ENCODE measurements around the gene BORCS5. TPM values are rescaled to one million over a fixed set of nuclear protein-coding genes. Genes with fewer than 3 reads are reported as not detected.

BORCS5 gene
- total and polyA plus RNA-seq, 4 donors, result 13.3 to 28.1 (median 14.4) TPM

DNA sequence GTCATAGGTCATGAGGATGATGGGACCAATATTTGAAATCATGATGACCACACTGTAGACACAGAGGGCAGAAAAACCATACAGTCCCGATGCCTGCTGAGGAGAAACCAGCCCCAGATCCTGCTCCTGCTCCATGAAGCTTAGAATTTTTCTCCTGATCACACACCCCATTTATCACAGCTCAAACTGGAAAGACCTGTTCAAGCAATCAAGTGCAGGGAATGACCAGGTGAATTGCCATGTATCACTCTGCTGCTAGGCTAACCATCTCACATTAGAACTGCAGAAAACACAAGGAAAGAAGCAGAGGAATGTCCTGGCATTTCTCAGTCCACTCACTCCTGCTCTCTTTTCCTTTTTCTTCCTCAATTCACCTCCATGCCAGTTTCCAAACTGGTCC, 25.0 kb upstream of the BORCS5 start:
- no peak for DNase-seq (ENCODE audit: low read depth in 4 of 6, low spot score in 6 of 6)
- Histone ChIP-seq H3K4me1 (ENCODE audit: control insufficient read depth, insufficient read depth, low read length) (no peaks in the 10 kb centered on the region), H3K36me3 (ENCODE audit: control insufficient read depth, insufficient read depth, low read length) (no peaks in the 10 kb centered on the region), H3K4me3 (ENCODE audit: low read depth, low read length) (no peak overlapping the region), H3K9me3 (ENCODE audit: control insufficient read depth, insufficient read depth, low read length) (no peaks in the 10 kb centered on the region), H3K27ac (ENCODE audit: low read depth, low read length) (no peak overlapping the region), H3K27me3 (ENCODE audit: control insufficient read depth, insufficient read depth, low read length) (no peaks in the 10 kb centered on the region)
- WGBS (ENCODE audit: insufficient coverage), result 83% methylated on average over 1 of the region's 1 CpG

DNA sequence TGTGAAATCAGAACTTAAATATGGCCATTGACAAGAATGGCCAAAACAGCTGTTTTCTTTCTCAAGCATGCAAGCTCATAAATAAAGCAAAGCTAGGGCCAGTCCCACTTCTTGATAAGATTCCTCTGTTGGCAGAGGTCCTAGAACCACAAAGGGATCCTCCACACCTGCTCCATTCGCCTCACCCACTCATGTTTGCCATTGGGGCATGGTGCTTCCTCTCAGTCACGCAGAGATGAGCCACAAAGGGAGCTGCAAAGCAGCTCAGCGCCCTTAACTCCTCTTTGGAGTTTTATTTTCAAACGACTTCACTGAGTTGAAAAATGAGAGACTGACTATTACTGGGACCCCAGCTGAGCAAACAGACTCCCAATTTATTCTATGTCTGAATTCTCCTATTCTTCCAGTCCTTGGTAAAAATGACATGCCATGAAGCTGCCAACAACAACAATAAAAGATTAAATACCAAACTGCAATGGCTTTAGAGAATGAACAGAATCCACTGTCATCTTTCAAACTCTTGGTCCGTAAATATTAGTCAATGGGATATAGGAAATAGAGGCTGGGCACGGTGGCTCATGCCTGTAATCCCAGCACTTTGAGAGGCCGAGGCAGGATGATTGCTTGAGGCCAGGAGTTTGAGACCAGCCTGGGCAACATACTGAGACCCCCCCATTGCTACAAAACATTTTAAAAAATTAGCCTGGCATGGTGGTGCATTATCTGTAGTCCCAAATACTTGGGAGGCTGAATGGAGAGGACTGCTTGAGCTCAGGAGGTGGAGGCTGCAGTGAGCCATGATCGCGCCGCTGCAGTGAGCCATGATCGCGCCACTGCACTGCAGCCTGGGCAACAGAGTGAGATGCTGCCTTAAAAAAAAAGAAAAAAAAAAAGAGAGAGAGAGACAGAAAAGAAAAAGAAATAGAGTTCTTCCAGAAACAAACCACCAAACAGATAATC, 23.2 kb upstream of the BORCS5 start:
- WGBS (ENCODE audit: insufficient coverage), result 67% methylated on average over 5 of the region's 12 CpGs
- Histone ChIP-seq H3K36me3 (ENCODE audit: control insufficient read depth, insufficient read depth, low read length) (peaks cover 3% of the 10 kb centered on the region), H3K27ac (ENCODE audit: low read depth, low read length) (no peak overlapping the region), H3K9me3 (ENCODE audit: control insufficient read depth, insufficient read depth, low read length) (no peaks in the 10 kb centered on the region), H3K4me1 (ENCODE audit: control insufficient read depth, insufficient read depth, low read length) (no peaks in the 10 kb centered on the region), H3K27me3 (ENCODE audit: control insufficient read depth, insufficient read depth, low read length) (no peaks in the 10 kb centered on the region), H3K4me3 (ENCODE audit: low read depth, low read length) (no peak overlapping the region)
- peak in 2 of 6 donors; percentile 21 to 38 for DNase-seq (ENCODE audit: low read depth in 4 of 6, low spot score in 6 of 6)

DNA sequence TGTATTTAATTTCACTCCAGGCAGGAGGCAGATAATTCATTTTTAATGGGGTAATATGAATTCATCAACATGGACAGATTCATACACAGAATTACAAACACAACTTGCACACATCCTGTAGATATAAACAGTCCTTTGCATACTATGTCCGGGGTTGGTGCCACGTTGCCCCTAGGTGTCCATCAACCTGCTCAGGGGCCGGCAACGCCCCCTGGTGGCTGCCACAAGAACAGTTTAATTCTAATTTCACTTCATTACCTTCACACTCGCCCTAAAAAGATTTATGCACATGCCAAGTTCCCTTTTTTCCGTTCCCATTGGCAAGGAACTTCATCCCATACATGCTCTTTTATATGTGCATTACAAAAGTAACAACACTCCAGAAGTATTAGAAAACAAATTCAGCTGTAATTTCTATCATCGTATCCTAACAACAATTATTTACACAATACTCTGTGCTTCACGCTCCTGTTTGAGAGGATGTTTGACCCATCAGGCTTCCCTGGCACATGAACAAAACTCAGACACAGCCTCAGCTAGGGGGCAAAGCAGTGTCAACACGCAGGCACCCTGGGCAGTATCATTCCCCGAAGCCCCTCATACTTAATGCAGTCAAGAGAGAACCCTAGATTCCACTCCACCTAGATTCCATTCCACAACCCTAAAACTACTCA, 22.4 kb upstream of the BORCS5 start:
- Histone ChIP-seq H3K27me3 (ENCODE audit: control insufficient read depth, insufficient read depth, low read length) (no peaks in the 10 kb centered on the region), H3K4me3 (ENCODE audit: low read depth, low read length) (no peak overlapping the region), H3K9me3 (ENCODE audit: control insufficient read depth, insufficient read depth, low read length) (no peaks in the 10 kb centered on the region), H3K4me1 (ENCODE audit: control insufficient read depth, insufficient read depth, low read length) (no peaks in the 10 kb centered on the region), H3K27ac (ENCODE audit: low read depth, low read length) (no peak overlapping the region), H3K36me3 (ENCODE audit: control insufficient read depth, insufficient read depth, low read length) (peaks cover 4% of the 10 kb centered on the region)
- 37% methylated on average over 9 of the region's 10 CpGs for WGBS (ENCODE audit: insufficient coverage)
- DNase-seq (ENCODE audit: low read depth in 4 of 6, low spot score in 6 of 6), result peak in 1 of 6 donors; percentile 24

DNA sequence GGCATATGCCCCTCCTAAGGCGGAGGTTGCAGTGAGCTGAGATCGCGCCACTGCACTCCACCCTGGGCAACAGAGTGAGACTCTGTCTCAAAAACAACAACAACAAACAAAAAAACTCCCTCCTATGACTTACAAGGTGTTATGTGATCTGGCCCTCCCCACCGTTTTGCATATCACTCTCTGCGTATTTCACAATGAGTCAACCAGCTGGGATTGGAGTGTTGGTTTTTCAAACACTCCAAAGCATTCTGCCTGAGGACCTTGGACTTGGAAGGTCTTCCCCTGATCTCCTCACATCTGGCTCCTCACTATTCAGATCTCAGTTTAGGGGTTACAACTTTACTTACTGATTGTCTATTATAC, 20.8 kb upstream of the BORCS5 start:
- no peak for DNase-seq (ENCODE audit: low read depth in 4 of 6, low spot score in 6 of 6)
- H3K9me3 ChIP-seq (ENCODE audit: control insufficient read depth, insufficient read depth, low read length), result no peaks in the 10 kb centered on the region
- no peak overlapping the region for H3K27ac ChIP-seq (ENCODE audit: low read depth, low read length)
- no peaks in the 10 kb centered on the region for H3K27me3 ChIP-seq (ENCODE audit: control insufficient read depth, insufficient read depth, low read length)
- H3K4me3 ChIP-seq (ENCODE audit: low read depth, low read length), result no peak overlapping the region
- no peaks in the 10 kb centered on the region for H3K4me1 ChIP-seq (ENCODE audit: control insufficient read depth, insufficient read depth, low read length)
- WGBS (ENCODE audit: insufficient coverage), result 100% methylated on average over 4 of the region's 5 CpGs
- peaks cover 4% of the 10 kb centered on the region for H3K36me3 ChIP-seq (ENCODE audit: control insufficient read depth, insufficient read depth, low read length)

DNA sequence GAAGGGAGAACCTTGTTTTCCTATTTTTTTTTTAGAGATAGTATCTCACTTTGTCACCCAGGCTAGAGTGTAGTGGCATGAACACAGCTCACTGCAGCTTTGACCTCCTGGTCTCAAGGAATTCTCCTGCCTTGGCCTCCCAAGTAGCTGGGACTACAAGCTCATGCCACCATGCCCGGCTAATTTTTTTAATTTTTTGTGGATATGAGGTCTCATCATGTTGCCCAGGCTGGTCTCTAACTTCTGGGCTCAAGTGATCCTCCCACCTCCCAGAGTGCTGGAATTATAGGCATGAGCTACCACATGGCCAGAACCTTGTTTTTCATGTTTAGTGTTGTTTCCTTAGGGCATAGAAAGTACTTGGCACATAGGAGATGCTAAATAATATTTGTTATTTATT, 20.4 kb upstream of the BORCS5 start:
- no CpG with 5 or more reads among the region's 1 CpG for WGBS (ENCODE audit: insufficient coverage)
- no peaks in the 10 kb centered on the region for H3K27me3 ChIP-seq (ENCODE audit: control insufficient read depth, insufficient read depth, low read length)
- H3K9me3 ChIP-seq (ENCODE audit: control insufficient read depth, insufficient read depth, low read length), result no peaks in the 10 kb centered on the region
- H3K4me3 ChIP-seq (ENCODE audit: low read depth, low read length), result no peak overlapping the region
- H3K36me3 ChIP-seq (ENCODE audit: control insufficient read depth, insufficient read depth, low read length), result peaks cover 4% of the 10 kb centered on the region
- H3K27ac ChIP-seq (ENCODE audit: low read depth, low read length), result no peak overlapping the region
- DNase-seq (ENCODE audit: low read depth in 4 of 6, low spot score in 6 of 6), result no peak
- no peaks in the 10 kb centered on the region for H3K4me1 ChIP-seq (ENCODE audit: control insufficient read depth, insufficient read depth, low read length)

DNA sequence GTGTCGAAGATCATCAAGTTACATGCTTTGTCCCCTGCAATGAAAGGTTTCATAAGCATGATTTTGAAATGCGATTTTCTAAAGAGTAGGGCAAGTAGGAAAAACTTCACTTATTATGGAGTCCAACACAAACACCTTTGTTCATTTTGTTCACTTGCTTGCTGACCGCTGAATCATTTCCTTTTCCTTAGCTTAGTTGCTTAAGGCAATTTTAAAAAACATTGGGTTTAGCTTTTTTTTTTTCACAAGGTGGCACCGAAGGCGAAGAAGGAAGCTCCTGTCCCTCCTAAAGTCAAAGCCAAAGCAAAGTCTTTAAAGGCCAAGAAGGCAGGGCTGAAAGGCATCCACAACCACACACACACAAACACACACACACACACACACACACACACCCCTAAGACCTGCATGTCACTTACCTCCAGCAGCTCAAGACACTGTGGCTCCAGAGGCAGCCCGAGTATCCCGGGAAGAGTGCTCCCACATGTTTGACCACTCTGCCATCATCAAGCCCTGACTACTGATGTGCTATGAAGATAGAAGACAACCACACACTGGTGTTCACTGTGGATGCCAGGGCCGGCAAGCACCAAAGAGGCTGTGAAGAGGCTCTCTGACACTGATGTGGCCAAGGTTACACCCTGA, 18.2 kb upstream of the BORCS5 start:
- no peaks in the 10 kb centered on the region for H3K27me3 ChIP-seq (ENCODE audit: control insufficient read depth, insufficient read depth, low read length)
- no peak overlapping the region for H3K27ac ChIP-seq (ENCODE audit: low read depth, low read length)
- 84% methylated on average over 5 of the region's 8 CpGs for WGBS (ENCODE audit: insufficient coverage)
- no peak overlapping the region for H3K4me3 ChIP-seq (ENCODE audit: low read depth, low read length)
- no peaks in the 10 kb centered on the region for H3K4me1 ChIP-seq (ENCODE audit: control insufficient read depth, insufficient read depth, low read length)
- no peak for DNase-seq (ENCODE audit: low read depth in 4 of 6, low spot score in 6 of 6)
- H3K36me3 ChIP-seq (ENCODE audit: control insufficient read depth, insufficient read depth, low read length), result peaks cover 4% of the 10 kb centered on the region
- H3K9me3 ChIP-seq (ENCODE audit: control insufficient read depth, insufficient read depth, low read length), result no peaks in the 10 kb centered on the region

DNA sequence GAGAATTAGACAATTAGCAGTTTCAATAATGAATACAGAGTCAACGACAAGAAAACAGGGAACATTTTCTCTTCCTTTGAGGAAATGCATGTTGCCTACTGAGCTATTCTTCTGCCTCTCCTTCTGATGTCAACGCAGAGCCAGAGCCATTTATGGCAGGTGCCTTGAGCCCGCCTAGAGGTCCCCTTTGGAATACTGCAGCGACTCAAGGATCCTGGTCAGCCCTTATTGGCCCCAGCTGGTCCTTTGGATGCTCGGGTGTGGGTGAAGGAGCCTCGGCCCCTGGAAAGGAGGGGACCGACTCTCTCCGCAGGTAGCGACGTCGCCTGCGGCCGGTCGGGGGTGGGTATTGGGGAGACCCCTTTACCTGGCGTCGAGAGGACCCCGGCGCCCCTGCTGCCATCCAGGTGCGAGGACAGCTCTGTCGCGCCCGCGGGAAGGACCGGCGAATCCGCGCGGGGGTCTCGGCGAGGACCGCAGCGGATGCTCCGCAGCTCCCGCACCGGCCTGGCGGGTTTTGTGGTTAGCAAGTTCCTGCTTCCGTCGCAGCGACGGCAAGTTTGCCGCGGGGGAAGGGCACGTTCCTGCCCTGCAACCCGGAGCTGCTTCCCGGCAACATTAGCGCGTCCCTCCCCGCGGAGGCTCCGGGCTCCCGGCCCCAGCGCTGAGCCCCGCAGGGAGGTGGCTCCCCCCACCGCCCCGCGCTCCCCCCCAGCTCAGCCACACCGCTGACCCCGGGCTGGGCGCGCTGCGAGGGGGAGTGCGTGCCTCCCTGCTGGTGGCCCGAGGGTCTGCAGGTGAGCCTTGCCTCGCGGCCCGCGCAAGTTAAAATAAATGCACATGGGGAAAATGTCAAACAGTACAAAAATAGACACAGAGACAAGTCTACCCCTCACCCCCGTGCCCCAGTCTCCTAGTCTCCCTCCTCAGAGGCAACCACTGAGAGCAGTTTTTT, 6.9 kb upstream of the BORCS5 start, which contains the start of gene MANSC1:
Gene MANSC1, minus strand, starts transcription at position 532 of the 955 bp plus-strand sequence. CDS start 6,928 bp downstream, outside the sequence.
- under 1% methylated on average over 62 of the region's 68 CpGs for WGBS (ENCODE audit: insufficient coverage)
- Histone ChIP-seq H3K4me1 (ENCODE audit: control insufficient read depth, insufficient read depth, low read length) (peaks cover 5% of the 10 kb centered on the region), H3K9me3 (ENCODE audit: control insufficient read depth, insufficient read depth, low read length) (no peaks in the 10 kb centered on the region), H3K27me3 (ENCODE audit: control insufficient read depth, insufficient read depth, low read length) (no peaks in the 10 kb centered on the region), H3K4me3 (ENCODE audit: low read depth, low read length) (peak within 1 kb of the TSS; percentile 71), H3K36me3 (ENCODE audit: control insufficient read depth, insufficient read depth, low read length) (no peaks in the 10 kb centered on the region), H3K27ac (ENCODE audit: low read depth, low read length) (peak within 1 kb of the TSS; percentile 71)
- DNase-seq (ENCODE audit: low read depth in 4 of 6, low spot score in 6 of 6), result peak in 3 of 6 donors; percentile 39 to 84 (median 83)

DNA sequence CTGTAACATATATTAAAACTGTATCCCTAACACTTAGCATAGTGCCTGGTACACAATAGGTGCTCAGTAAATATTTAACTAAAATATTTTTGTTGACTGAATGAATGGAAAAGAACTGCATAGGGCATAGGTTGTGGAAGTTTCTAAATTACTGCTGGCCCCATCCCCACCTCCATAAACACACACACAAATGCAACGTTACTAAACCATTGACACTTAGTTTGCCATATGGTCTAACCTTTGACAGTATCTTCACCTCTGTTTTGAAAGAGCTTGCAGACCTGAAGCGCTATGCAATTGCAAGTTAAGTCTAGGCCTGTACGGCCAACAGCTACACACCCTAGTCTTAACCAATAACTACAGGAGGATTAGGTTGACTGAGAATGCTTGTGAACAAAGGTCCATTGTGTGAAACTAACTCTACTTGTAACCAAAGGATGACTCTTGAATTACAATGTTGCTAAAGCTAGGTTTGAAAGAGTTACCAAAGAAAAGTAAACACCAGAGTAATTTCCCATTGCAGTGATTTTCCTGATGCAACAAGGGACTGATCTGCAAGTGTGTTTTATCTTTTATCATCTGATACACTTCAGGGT, 5.9 kb upstream of the BORCS5 start:
- H3K27ac ChIP-seq (ENCODE audit: low read depth, low read length), result no peak overlapping the region
- DNase-seq (ENCODE audit: low read depth in 4 of 6, low spot score in 6 of 6), result no peak
- no peaks in the 10 kb centered on the region for H3K9me3 ChIP-seq (ENCODE audit: control insufficient read depth, insufficient read depth, low read length)
- H3K4me1 ChIP-seq (ENCODE audit: control insufficient read depth, insufficient read depth, low read length), result peaks cover 5% of the 10 kb centered on the region
- no peak overlapping the region for H3K4me3 ChIP-seq (ENCODE audit: low read depth, low read length)
- no peaks in the 10 kb centered on the region for H3K27me3 ChIP-seq (ENCODE audit: control insufficient read depth, insufficient read depth, low read length)
- WGBS (ENCODE audit: insufficient coverage), result no CpG with 5 or more reads among the region's 3 CpGs
- no peaks in the 10 kb centered on the region for H3K36me3 ChIP-seq (ENCODE audit: control insufficient read depth, insufficient read depth, low read length)

Data from spinal cord (tissue), 10 donors.